ENCODE data around the gene FGF5. TPM values are rescaled to one million over a fixed set of nuclear protein-coding genes. Genes with fewer than 3 reads are reported as not detected.
"Not testable (repeated sequence)": the region's sequence is repeated elsewhere in the genome, so short reads cannot be mapped to it uniquely, and the experiment has no call there.

FGF5 gene
- total RNA-seq, 2 donors from 2014 or later, result not detected

DNA sequence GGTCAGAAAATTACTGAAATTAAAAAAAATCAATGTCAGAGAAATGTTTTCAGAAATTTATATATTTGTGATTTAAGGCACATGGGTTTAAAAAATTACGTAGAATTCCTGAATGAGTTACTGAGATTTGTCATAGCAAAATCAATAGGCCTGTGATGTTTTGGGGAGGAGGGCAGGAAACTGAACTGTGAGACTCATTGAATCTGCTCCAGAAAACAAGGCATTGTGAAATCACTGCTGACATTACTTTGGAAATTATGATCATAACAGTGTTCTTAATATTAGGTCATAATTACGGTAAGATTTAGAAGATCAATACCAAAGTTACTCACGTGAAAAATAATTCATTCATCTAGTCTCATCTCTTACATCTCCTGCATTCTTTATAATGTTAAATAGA, 5.3 kb downstream of the FGF5 start:
- peaks cover 5% of the 10 kb centered on the region for H3K4me1 ChIP-seq
- no peaks in the 10 kb centered on the region for H3K9me3 ChIP-seq
- H3K27ac ChIP-seq, result no peak overlapping the region
- intact Hi-C loops (cut with DNase I), result no loop called here
- peaks cover 0 to 5% of the 10 kb centered on the region in 2 donors for H3K27me3 ChIP-seq
- 20 to 37% methylated on average over 3 of the region's 3 CpGs for WGBS, 2 donors
- TF ChIP-seq, protein P1, sequence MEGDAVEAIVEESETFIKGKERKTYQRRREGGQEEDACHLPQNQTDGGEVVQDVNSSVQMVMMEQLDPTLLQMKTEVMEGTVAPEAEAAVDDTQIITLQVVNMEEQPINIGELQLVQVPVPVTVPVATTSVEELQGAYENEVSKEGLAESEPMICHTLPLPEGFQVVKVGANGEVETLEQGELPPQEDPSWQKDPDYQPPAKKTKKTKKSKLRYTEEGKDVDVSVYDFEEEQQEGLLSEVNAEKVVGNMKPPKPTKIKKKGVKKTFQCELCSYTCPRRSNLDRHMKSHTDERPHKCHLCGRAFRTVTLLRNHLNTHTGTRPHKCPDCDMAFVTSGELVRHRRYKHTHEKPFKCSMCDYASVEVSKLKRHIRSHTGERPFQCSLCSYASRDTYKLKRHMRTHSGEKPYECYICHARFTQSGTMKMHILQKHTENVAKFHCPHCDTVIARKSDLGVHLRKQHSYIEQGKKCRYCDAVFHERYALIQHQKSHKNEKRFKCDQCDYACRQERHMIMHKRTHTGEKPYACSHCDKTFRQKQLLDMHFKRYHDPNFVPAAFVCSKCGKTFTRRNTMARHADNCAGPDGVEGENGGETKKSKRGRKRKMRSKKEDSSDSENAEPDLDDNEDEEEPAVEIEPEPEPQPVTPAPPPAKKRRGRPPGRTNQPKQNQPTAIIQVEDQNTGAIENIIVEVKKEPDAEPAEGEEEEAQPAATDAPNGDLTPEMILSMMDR (IDR thresholded peaks at IDR 0.05), result no peak
- no peak for TF ChIP-seq POLR2A (IDR thresholded peaks at IDR 0.05)
- DNase-seq, result no peak
- H3K4me3 ChIP-seq, result no peak overlapping the region
- ATAC-seq, result no peak
- H3K36me3 ChIP-seq (replicated peaks in 1 of 2; ENCODE audit: insufficient read depth in 1 of 2, low read depth in 2 of 2), result no peaks in the 10 kb centered on the region

DNA sequence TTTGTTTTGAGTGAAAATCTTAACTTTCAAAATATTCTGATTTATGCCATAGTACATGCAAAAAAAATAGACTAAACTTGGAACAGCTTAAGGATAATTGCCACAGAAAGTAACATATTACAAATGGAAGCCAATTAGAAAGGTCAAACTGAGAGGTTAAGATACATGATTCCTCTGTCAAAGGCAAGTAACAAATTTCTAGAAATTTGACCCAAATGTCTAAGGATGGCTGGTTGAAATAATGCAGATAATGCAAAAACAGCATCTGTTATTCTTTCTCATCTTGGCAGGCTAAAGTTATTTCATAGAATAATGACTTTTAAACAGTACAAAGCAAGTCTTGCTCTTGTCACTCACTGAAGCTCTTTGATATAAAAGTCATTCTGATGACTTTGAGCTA, 10.5 kb downstream of the FGF5 start:
- Histone ChIP-seq H3K4me1 (no peaks in the 10 kb centered on the region), H3K4me3 (no peak overlapping the region), H3K36me3 (replicated peaks in 1 of 2; ENCODE audit: insufficient read depth in 1 of 2, low read depth in 2 of 2) (no peaks in the 10 kb centered on the region), H3K27me3 (no peaks in the 10 kb centered on the region), H3K27ac (no peak overlapping the region), H3K9me3 (no peaks in the 10 kb centered on the region)
- intact Hi-C loops (cut with DNase I), result no loop called here
- DNase-seq (no peak), ATAC-seq (no peak)
- TF ChIP-seq, protein P1 (IDR thresholded peaks at IDR 0.05), result no peak
- TF ChIP-seq POLR2A (IDR thresholded peaks at IDR 0.05), result no peak

DNA sequence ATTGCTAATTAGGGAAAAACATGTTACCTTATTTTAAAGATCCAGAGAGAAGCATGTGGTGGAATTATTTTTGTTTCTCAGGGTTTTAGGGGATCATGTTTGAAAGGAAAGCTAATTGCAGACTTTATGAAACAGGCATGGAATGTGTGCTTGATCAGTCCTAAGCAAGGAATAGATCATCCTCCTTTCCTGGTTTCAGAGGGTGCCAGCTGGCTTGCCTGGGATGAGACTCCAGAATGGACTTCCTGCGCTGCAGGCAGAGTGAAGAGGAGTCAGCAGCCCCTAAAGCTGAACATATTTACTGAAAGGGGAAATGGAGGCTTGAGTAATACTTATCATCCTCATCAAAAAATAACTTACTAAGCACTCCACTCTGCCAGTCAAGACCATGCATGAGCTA, 13.3 kb downstream of the FGF5 start:
- H3K36me3 ChIP-seq (replicated peaks in 1 of 2; ENCODE audit: insufficient read depth in 1 of 2, low read depth in 2 of 2), result no peaks in the 10 kb centered on the region
- no peak overlapping the region for H3K4me3 ChIP-seq
- no peak for DNase-seq
- intact Hi-C loops (cut with DNase I), result no loop called here
- H3K4me1 ChIP-seq, result no peaks in the 10 kb centered on the region
- 89 to 92% methylated on average over 1 of the region's 1 CpG for WGBS, 2 donors
- no peak for ATAC-seq
- H3K9me3 ChIP-seq, result no peaks in the 10 kb centered on the region
- H3K27me3 ChIP-seq, result no peaks in the 10 kb centered on the region
- TF ChIP-seq, protein P1 (IDR thresholded peaks at IDR 0.05), result no peak
- no peak for TF ChIP-seq POLR2A (IDR thresholded peaks at IDR 0.05)
- no peak overlapping the region for H3K27ac ChIP-seq

DNA sequence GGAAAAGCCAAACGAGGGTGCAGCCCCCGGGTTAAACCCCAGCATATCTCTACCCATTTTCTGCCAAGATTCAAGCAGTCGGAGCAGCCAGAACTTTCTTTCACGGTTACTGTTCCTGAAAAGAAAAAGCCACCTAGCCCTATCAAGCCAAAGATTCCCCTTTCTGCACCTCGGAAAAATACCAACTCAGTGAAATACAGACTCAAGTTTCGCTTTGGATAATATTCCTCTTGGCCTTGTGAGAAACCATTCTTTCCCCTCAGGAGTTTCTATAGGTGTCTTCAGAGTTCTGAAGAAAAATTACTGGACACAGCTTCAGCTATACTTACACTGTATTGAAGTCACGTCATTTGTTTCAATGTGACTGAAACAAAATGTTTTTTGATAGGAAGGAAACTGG, 20.0 kb downstream of the FGF5 start:
- WGBS, 2 donors, result 53 to 59% methylated on average over 7 of the region's 7 CpGs
- no peak for ATAC-seq
- no peaks in the 10 kb centered on the region for H3K9me3 ChIP-seq
- TF ChIP-seq POLR2A (IDR thresholded peaks at IDR 0.05), result no peak
- TF ChIP-seq, protein P1 (IDR thresholded peaks at IDR 0.05), result no peak
- DNase-seq, result no peak
- H3K36me3 ChIP-seq (replicated peaks in 1 of 2; ENCODE audit: insufficient read depth in 1 of 2, low read depth in 2 of 2), result no peaks in the 10 kb centered on the region
- intact Hi-C loops (cut with DNase I), result no loop called here
- H3K4me1 ChIP-seq, result no peaks in the 10 kb centered on the region
- no peak overlapping the region for H3K4me3 ChIP-seq
- H3K27ac ChIP-seq, result no peak overlapping the region
- no peaks in the 10 kb centered on the region for H3K27me3 ChIP-seq

DNA sequence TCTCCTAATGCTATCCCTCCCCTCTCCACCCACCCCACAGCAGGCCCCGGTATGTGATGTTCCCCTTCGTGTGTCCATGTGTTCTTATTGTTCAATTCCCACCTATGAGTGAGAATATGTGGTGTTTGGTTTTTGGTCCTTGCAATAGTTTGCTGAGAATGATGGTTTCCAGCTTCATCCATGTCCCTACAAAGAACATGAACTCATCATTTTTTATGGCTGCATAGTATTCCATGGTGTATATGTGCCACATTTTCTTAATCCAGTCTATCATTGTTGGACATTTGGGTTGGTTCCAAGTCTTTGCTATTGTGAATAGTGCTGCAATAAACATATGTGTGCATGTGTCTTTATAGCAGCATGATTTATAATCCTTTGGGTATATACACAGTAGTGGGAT, 24.2 kb downstream of the FGF5 start:
- intact Hi-C loops (cut with DNase I); ATAC-seq: not testable (repeated sequence)
- 85 to 94% methylated on average over 2 of the region's 2 CpGs for whole genome bisulfite sequencing, 2 donors

More for the DNA sequence above, 24.2 kb downstream of the FGF5 start:
- DNase-seq; H3K9me3 ChIP-seq; H3K4me3 ChIP-seq; H3K4me1 ChIP-seq; H3K27me3 ChIP-seq; H3K27ac ChIP-seq; H3K36me3 ChIP-seq (replicated peaks in 1 of 2; ENCODE audit: insufficient read depth in 1 of 2, low read depth in 2 of 2): not testable (repeated sequence)

All from body of pancreas (tissue), 4 donors.